HepG2 (cell line): ENCODE measurements around the gene DNAL4. TPM values are rescaled to one million over a fixed set of nuclear protein-coding genes. Genes with fewer than 3 reads are reported as not detected.

Experiments
- AGO2 ChIP-seq: fragments of 200-400 bp; formaldehyde crosslinking; optimal IDR thresholded peaks from 2 replicates; pipeline ENCODE3; 2017; ENCODE audit warnings: mild to moderate bottlenecking, low read depth, low read length, moderate library complexity
- ASH2L ChIP-seq: fragments of 300-600, 200-600 bp; sonication (generic); IDR thresholded peaks from 2 replicates; pipeline ENCODE4 v1.7.0; 2017; ENCODE audit warnings: low read depth, mild to moderate bottlenecking, moderate library complexity, mixed read lengths, low read length; ENCODE audit not compliant: insufficient read length
- BCL6 ChIP-seq: IDR thresholded peaks from 2 replicates; pipeline ENCODE4 v1.6.1; 2016; ENCODE audit warnings: missing genetic modification reagents, missing compliant biosample characterization
- FOXA1 ChIP-seq, 2 experiments: fragments of 450-650 bp in 1 of 2; sonication (generic) in 1 of 2; formaldehyde crosslinking in 1 of 2; IDR thresholded peaks; 2 replicates each; pipeline versions ENCODE4 v1.4.0 to v1.6.1; 2016 to 2020; ENCODE audit warnings: missing genetic modification reagents in 1 of 2
- HIVEP1 ChIP-seq: sonication (generic); formaldehyde crosslinking; IDR thresholded peaks from 2 replicates; pipeline ENCODE4 v1.4.0; 2020; ENCODE audit warnings: mild to moderate bottlenecking, missing genetic modification reagents
- HNF1A ChIP-seq, 2 experiments: sonication (generic) in 1 of 2; formaldehyde crosslinking in 1 of 2; IDR thresholded peaks; 2 replicates each; pipeline versions ENCODE4 v1.4.0 to v1.6.1; 2016 to 2020; ENCODE audit warnings: borderline replicate concordance in 1 of 2, low read depth in 1 of 2, mild to moderate bottlenecking in 1 of 2, missing genetic modification reagents in 1 of 2
- JUN ChIP-seq: sonication (generic); formaldehyde crosslinking; IDR thresholded peaks from 2 replicates; pipeline ENCODE4 v1.4.0; 2020; ENCODE audit warnings: mild to moderate bottlenecking, missing genetic modification reagents
- PLRG1 ChIP-seq: fragments of 450-650 bp; conservative IDR thresholded peaks from 2 replicates; pipeline ENCODE4 v1.6.1; 2016
- SMAD3 ChIP-seq: sonication (generic); formaldehyde crosslinking; IDR thresholded peaks from 2 replicates; pipeline ENCODE4 v1.4.0; 2020; ENCODE audit warnings: missing genetic modification reagents
- TBL1XR1 ChIP-seq: fragments of 150-350 bp; IDR thresholded peaks from 2 replicates; pipeline ENCODE4 v1.6.1; 2014; ENCODE audit warnings: borderline replicate concordance, low read length; ENCODE audit not compliant: partially characterized antibody
- ZBTB4 ChIP-seq: sonication (generic); formaldehyde crosslinking; IDR thresholded peaks from 2 replicates; pipeline ENCODE4 v1.4.0; 2020; ENCODE audit warnings: missing genetic modification reagents, mild to moderate bottlenecking, borderline replicate concordance
- ZMYM3 ChIP-seq: sonication (generic); formaldehyde crosslinking; IDR thresholded peaks from 2 replicates; pipeline ENCODE4 v1.5.1; 2020; ENCODE audit warnings: mild to moderate bottlenecking, missing genetic modification reagents
- ZNF264 ChIP-seq: sonication (generic); formaldehyde crosslinking; IDR thresholded peaks from 2 replicates; pipeline ENCODE4 v1.4.0; 2020; ENCODE audit warnings: missing genetic modification reagents
- ZNF343 ChIP-seq: sonication (generic); formaldehyde crosslinking; IDR thresholded peaks from 2 replicates; pipeline ENCODE4 v1.4.0; 2020; ENCODE audit warnings: mild to moderate bottlenecking, missing genetic modification reagents
- ZNF354B ChIP-seq: sonication (generic); formaldehyde crosslinking; IDR thresholded peaks from 2 replicates; pipeline ENCODE4 v1.8.0; 2022; ENCODE audit warnings: mild to moderate bottlenecking, missing genetic modification reagents
- ZNF414 ChIP-seq: sonication (generic); formaldehyde crosslinking; IDR thresholded peaks from 2 replicates; pipeline ENCODE4 v1.5.0; 2020; ENCODE audit warnings: missing genetic modification reagents
- ZNF446 ChIP-seq: sonication (generic); formaldehyde crosslinking; IDR thresholded peaks from 2 replicates; pipeline ENCODE4 v1.5.0; 2020; ENCODE audit warnings: mild to moderate bottlenecking, missing genetic modification reagents
- ZNF468 ChIP-seq: sonication (generic); formaldehyde crosslinking; IDR thresholded peaks from 2 replicates; pipeline ENCODE4 v1.8.0; 2022; ENCODE audit warnings: mild to moderate bottlenecking, moderate library complexity, missing genetic modification reagents
- ZNF619 ChIP-seq: sonication (generic); formaldehyde crosslinking; IDR thresholded peaks from 2 replicates; pipeline ENCODE4 v1.4.0; 2020; ENCODE audit warnings: mild to moderate bottlenecking, missing genetic modification reagents
- polyA plus RNA-seq, 8 experiments: library from polyadenylated mRNA; depleted of rRNA in 3 of 8; stranded (reverse) in 7 of 8; unstranded in 1 of 8; fragments of >200 nt; fragmentation: Illumina TruSeq in 4 of 8; extraction: Trizol in 4 of 8; gene quantifications; 2 replicates each; pipeline versions ENCODE4 v1.2.1 to v1.2.3, GENCODE V29; 2011 to 2016; ENCODE audit warnings: low read depth in 4 of 8, missing spikeins in 1 of 8, mixed read lengths in 1 of 8; ENCODE audit not compliant: insufficient read depth in 1 of 8
- total RNA-seq, 5 experiments: library from RNA; depleted of rRNA; stranded (reverse); fragments of >200 nt; fragmentation: Illumina TruSeq; extraction: Trizol; gene quantifications; 2 replicates each; pipeline ENCODE4 v1.2.3, GENCODE V29; 2016; ENCODE audit warnings: low read depth in 1 of 5
- TF ChIP-seq, protein P1 (sequence below): sonication (generic); formaldehyde crosslinking; IDR thresholded peaks from 2 replicates; pipeline ENCODE4 v1.8.1; 2023; ENCODE audit warnings: mild to moderate bottlenecking, moderate library complexity, missing genetic modification reagents

Gene DNAL4
- total and polyA plus RNA-seq, 2 of the 13 experiments (the other 11 are each of a cell fraction or from before 2014, with no cell fraction given) = 8.0 to 10.7 TPM

GRCh38 chr22:38755155-38755910, 38.6 kb downstream of the DNAL4 start (continued):
- TF ChIP-seq ZBTB4 (CRISPR knock-in tag) (no peak), HIVEP1 (CRISPR knock-in tag) (peak; percentile 84), SMAD3 (CRISPR knock-in tag) (no peak), AGO2 (no peak), ZNF343 (CRISPR knock-in tag) (peak; percentile 51; the same call in 1 of the 2 replicates), JUN (CRISPR knock-in tag) (peak; percentile 85; the same call in 1 of the 2 replicates), ZNF264 (CRISPR knock-in tag) (no peak), BCL6 (CRISPR knock-in tag) (peak; percentile 69), PLRG1 (no peak), ZNF619 (CRISPR knock-in tag) (peak; percentile 38; the same call in 1 of the 2 replicates), HNF1A (IDR thresholded peaks at IDR 0.05; ENCODE audit: low read depth) (no peak), HNF1A (CRISPR knock-in tag; IDR thresholded peaks at IDR 0.05; ENCODE audit: borderline replicate concordance) (no peak), ZNF446 (CRISPR knock-in tag) (peak; percentile 84), ZNF414 (CRISPR knock-in tag) (no peak; the same call in 1 of the 2 replicates), TBL1XR1 (peak; percentile 35), ZNF354B (CRISPR knock-in tag) (0 out of 2 replicates have a peak, but pooled peaks have one; percentile 45), ASH2L (peak; percentile 32), ZMYM3 (CRISPR knock-in tag) (no peak; the same call in 1 of the 2 replicates), ZNF468 (no peak), FOXA1 (IDR thresholded peaks at IDR 0.05) (no peak), FOXA1 (CRISPR knock-in tag; IDR thresholded peaks at IDR 0.05) (no peak)
- TF ChIP-seq, protein P1, sequence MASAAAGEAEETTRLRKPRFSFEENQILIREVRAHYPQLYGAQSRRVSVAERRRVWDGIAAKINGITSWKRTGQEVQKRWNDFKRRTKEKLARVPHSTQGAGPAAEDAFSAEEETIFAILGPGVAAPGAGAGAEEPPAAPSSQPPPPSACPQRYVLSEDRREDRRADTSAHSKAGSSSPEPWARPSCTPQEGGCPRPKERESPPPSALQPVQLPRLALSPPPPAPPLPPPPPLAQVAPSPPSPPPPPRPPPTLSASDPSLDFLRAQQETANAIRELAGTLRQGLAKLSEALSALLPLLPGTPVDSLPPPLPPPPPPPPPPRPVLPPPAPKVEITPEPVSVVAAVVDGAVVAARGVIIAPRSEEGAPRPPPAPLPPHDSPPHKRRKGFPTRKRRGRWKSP (CRISPR knock-in tag) = peak; percentile 59; the same call in 1 of the 2 replicates
